Psoas muscle (tissue), 8 donors: ENCODE data around the gene CRYBG1. TPM values are rescaled to one million over a fixed set of nuclear protein-coding genes. Genes with fewer than 3 reads are reported as not detected.
"Not testable (repeated sequence)": the region's sequence is repeated elsewhere in the genome, so short reads cannot be mapped to it uniquely, and the experiment has no call there.

Source experiments
- ATAC-seq, 4 donors: fragments of 200-7000 bp; cut with Tn5 transposase; one replicate each; pipeline ENCODE4 v1.9.1; 2020; ENCODE audit warnings: moderate library complexity in 3 of 4, mild to moderate bottlenecking in 2 of 4
- DNase-seq, 2 donors: peaks; one replicate each; pipeline ENCODE4 v3.0.0-alpha.2; 2020
- H3K27ac ChIP-seq: fragments of 200-600 bp; one replicate; pipeline ENCODE4 v1.8.0; 2022
- H3K27me3 ChIP-seq, 3 donors: fragments of 200-600 bp in 1 of 3; one replicate each; pipeline versions ENCODE4 v1.6.1 to v1.8.0; 2013 to 2022; ENCODE audit warnings: low read length in 2 of 3, mild to moderate bottlenecking in 2 of 3, moderate library complexity in 1 of 3; ENCODE audit not compliant: insufficient read depth in 3 of 3
- H3K36me3 ChIP-seq, 2 donors: fragments of 200-600 bp in 1 of 2; one replicate each; pipeline versions ENCODE4 v1.6.1 to v1.8.0; 2013 to 2022; ENCODE audit warnings: low read depth in 1 of 2, mild to moderate bottlenecking in 1 of 2, moderate library complexity in 1 of 2; ENCODE audit not compliant: insufficient read depth in 1 of 2
- H3K4me1 ChIP-seq: fragments of 200-600 bp; one replicate; pipeline ENCODE4 v1.8.0; 2022
- H3K4me3 ChIP-seq: fragments of 200-600 bp; one replicate; pipeline ENCODE4 v1.8.0; 2022; ENCODE audit warnings: mild to moderate bottlenecking
- H3K9me3 ChIP-seq: fragments of 200-600 bp; one replicate; pipeline ENCODE4 v1.8.0; 2022
- CTCF ChIP-seq: fragments of 200-600 bp; IDR thresholded peaks from one replicate; pipeline ENCODE4 v1.8.0; 2022; ENCODE audit warnings: antibody characterized with exemption
- WGBS, 3 donors: extraction: QIAGEN DNeasy Blood & Tissue Kit; methylation state at CpG; one replicate each; pipeline versions ENCODE4 v1.1.6 to v1.1.7; 2013; 5-methylcytosine and 5-hydroxymethylcytosine counted together
- intact Hi-C, 2 donors: fragments of 100-400 bp; cut with DNase I; formaldehyde crosslinking; loops; one replicate each; pipeline versions ENCODE4 v1.11.0 to v1.14.2; 2022
- polyA plus RNA-seq, 3 donors: library from polyadenylated mRNA; stranded (reverse); fragments of 200-250 nt; gene quantifications; one replicate each; pipeline ENCODE4 v1.2.3, GENCODE V29; 2013
- total RNA-seq, 4 donors: library from RNA; stranded (reverse); fragmentation: NEBNext Ultra II Directional in 2 of 4; extraction: Animal tissue kit (Norgen Biotek cat#: 25700) in 2 of 4; gene quantifications; one replicate each; pipeline versions ENCODE4 v1.2.1 to v1.2.4, GENCODE V29; 2021 to 2023
- donor health status: healthy with polysubstance abuse.
- donor health status: DM: no; HTN: no; CAD: no; lungs with moderate emphysema.
- donor health status: Bipolar disorder and iron deficiency.
- donor health status: healthy.
- donor health status: DM: yes; HTN: yes; CAD: no.
- donor health status: DM: no; HTN: no; CAD: no.
- donor health status: DM: no; HTN: no; CAD: no.
- donor health status: DM: yes; HTN: yes; CAD: no.

Gene CRYBG1
- total and polyA plus RNA-seq, 7 donors: 0.17 to 1.6 (median 0.82) TPM

GRCh38 chr6:106547601-106548453 lies 187.3 kb downstream of the CRYBG1 start:
- no peaks in the 10 kb centered on the region for H3K36me3 ChIP-seq
- ATAC-seq (no peak), DNase-seq (no peak)
- intact Hi-C loops: no loop called here
- no peaks in the 10 kb centered on the region for H3K27me3 ChIP-seq
- H3K27ac ChIP-seq: peak overlapping the region; percentile 38
- no peaks in the 10 kb centered on the region for H3K9me3 ChIP-seq
- no peak overlapping the region for H3K4me3 ChIP-seq
- WGBS, 3 donors: 50 to 67% (median 62%) methylated on average over 6 of the region's 6 CpGs
- H3K4me1 ChIP-seq: peaks cover 4% of the 10 kb centered on the region
- no peak for TF ChIP-seq CTCF

GRCh38 chr6:106548926-106549455 lies 188.5 kb downstream of the CRYBG1 start:
- H3K36me3 ChIP-seq, H3K4me3 ChIP-seq, H3K27ac ChIP-seq, H3K4me1 ChIP-seq, H3K27me3 ChIP-seq, DNase-seq, H3K9me3 ChIP-seq, ATAC-seq, intact Hi-C loops: not testable (repeated sequence)
- WGBS, 3 donors: 96 to 99% (median 97%) methylated on average over 3 of the region's 6 CpGs

GRCh38 chr6:106549521-106549920 lies 189.0 kb downstream of the CRYBG1 start:
- intact Hi-C loops: no loop called here
- Histone ChIP-seq H3K27ac (no peak overlapping the region), H3K36me3 (peaks cover 0 to 5% of the 10 kb centered on the region in 2 donors), H3K9me3 (no peaks in the 10 kb centered on the region), H3K27me3 (no peaks in the 10 kb centered on the region), H3K4me1 (peaks cover 4% of the 10 kb centered on the region), H3K4me3 (no peak overlapping the region)
- WGBS, 3 donors: 73 to 80% (median 78%) methylated on average over 1 of the region's 1 CpG
- DNase-seq (no peak), ATAC-seq (no peak)
- TF ChIP-seq CTCF: no peak

GRCh38 chr6:106551155-106551554 lies 190.6 kb downstream of the CRYBG1 start:
- intact Hi-C loops: no loop called here
- 79 to 94% (median 91%) methylated on average over 3 of the region's 3 CpGs for WGBS, 3 donors
- ATAC-seq: no peak

More at GRCh38 chr6:106551155-106551554, 190.6 kb downstream of the CRYBG1 start:
- H3K9me3 ChIP-seq: no peaks in the 10 kb centered on the region
- no peak for TF ChIP-seq CTCF
- H3K4me1 ChIP-seq: peaks cover 4% of the 10 kb centered on the region
- no peak overlapping the region for H3K27ac ChIP-seq
- H3K4me3 ChIP-seq: no peak overlapping the region
- DNase-seq: no peak
- H3K36me3 ChIP-seq: peaks cover 0 to 5% of the 10 kb centered on the region in 2 donors
- no peaks in the 10 kb centered on the region for H3K27me3 ChIP-seq
